Mesodermal cell (in vitro differentiated cells): Measurements from ENCODE around the gene ZNFX1.

Experiments
- H3K27ac ChIP-seq: 2 replicates; pipeline ENCODE4 v1.7.0; 2013; ENCODE audit warnings: mild to moderate bottlenecking, low read depth, low read length, moderate library complexity; ENCODE audit not compliant: severe bottlenecking
- H3K36me3 ChIP-seq: 2 replicates; pipeline ENCODE4 v1.7.1; 2013; ENCODE audit warnings: mild to moderate bottlenecking, low read length, moderate library complexity; ENCODE audit not compliant: control insufficient read depth, insufficient read depth
- H3K4me1 ChIP-seq: one replicate; pipeline ENCODE4 v1.7.1; 2013; ENCODE audit warnings: mild to moderate bottlenecking, low read length; ENCODE audit not compliant: insufficient read depth, control insufficient read depth, poor library complexity, severe bottlenecking
- H3K4me3 ChIP-seq: 2 replicates; pipeline ENCODE4 v1.7.0; 2013; ENCODE audit warnings: low read length, control low read depth, mild to moderate bottlenecking; ENCODE audit not compliant: insufficient read depth, poor library complexity, severe bottlenecking; ENCODE audit errors: extremely low read depth
- H3K9me3 ChIP-seq: 2 replicates; pipeline ENCODE4 v1.7.1; 2013; ENCODE audit warnings: mild to moderate bottlenecking, low read length, moderate library complexity; ENCODE audit not compliant: control insufficient read depth
- WGBS, 2 experiments: methylation state at CpG; one replicate each; pipeline ENCODE4 v1.1.5; 2013; ENCODE audit warnings: missing lambda C conversion rate in 2 of 2; ENCODE audit not compliant: insufficient coverage in 2 of 2; 5-methylcytosine and 5-hydroxymethylcytosine counted together

ZNFX1 gene

DNA sequence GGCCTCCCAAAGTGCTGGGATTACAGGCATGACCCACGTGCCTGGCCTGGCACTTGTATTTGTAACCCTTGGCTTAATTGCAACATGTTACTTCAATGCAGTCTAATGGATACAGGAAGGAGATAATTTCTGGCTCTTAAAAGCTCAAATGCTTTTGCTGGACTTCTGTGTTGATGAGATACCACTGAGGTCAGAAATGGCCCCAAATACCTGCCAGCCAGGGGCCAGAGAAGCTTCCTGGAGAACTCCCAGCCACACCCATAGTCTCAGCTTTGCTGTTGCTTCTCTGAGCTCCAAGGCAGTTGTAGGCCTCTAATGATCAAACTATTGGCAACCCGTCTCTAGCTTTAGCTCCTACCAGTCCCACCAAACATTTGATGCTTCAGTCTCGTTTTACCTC is 14.2 kb upstream of the ZNFX1 start:
- Histone ChIP-seq H3K36me3 (peaks cover 47% of the 10 kb centered on the region), H3K4me3 (no peak overlapping the region), H3K9me3 (peaks cover 6% of the 10 kb centered on the region), H3K4me1 (no peaks in the 10 kb centered on the region), H3K27ac (no peak overlapping the region)
- WGBS, 2 experiments = 0 to 50% methylated on average over 1 to 2 of the region's 3 CpGs

DNA sequence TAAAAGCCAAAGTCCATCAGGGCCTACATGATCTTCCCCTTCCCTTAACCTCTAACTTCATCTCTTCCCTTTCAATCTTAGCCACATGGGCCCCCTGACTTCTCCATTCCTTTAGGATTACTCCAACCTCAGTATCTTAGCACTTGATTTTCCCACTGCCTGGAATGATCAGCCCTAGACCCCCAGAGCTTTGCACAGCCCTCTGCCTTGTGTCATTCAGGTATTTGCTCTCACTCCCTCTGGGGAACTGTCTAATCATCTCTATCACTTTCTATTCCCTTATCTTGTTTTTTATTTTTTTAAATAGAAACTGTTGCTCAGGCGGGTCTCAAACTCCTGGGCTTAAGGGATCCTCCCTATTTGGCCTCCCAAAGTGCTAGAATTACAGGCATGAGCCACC is 13.3 kb upstream of the ZNFX1 start:
- Histone ChIP-seq H3K9me3 (peaks cover 13% of the 10 kb centered on the region), H3K27ac (no peak overlapping the region), H3K36me3 (peaks cover 54% of the 10 kb centered on the region), H3K4me1 (peaks cover 2% of the 10 kb centered on the region), H3K4me3 (no peak overlapping the region)
- WGBS, 2 experiments = no CpG with 5 or more reads among the region's 1 CpG

DNA sequence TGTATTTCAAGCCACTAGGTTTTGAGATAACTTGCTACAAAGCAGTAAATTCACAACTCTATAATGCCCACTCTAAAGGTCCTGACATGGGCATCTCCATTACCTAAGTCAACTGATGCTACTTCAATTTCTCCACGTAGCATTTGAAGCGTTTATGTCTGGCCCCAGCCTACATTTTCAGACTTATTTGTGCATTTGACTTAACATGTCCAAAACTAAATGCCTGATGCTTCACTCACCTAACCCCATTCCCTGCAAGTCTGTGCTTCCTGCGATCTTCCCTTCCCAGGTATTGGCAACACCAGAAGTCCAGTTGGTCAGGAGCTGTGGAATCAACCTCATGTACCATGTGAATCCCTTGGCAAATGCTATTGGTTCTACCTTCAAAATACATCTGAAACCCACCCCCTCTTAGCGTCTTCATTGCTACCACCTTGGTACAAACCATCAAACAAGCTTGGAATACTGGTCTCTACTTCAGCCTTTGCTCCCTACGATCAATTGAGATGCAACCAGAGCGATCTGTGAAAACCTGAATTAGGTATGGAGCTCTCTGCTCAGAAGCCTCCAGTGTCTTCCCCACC is 12.8 kb upstream of the ZNFX1 start:
- 84 to 93% methylated on average over 6 of the region's 6 CpGs for WGBS, 2 experiments
- peaks cover 59% of the 10 kb centered on the region for H3K36me3 ChIP-seq
- H3K9me3 ChIP-seq = peaks cover 18% of the 10 kb centered on the region
- H3K27ac ChIP-seq = peak overlapping the region; percentile 8
- peaks cover 4% of the 10 kb centered on the region for H3K4me1 ChIP-seq
- H3K4me3 ChIP-seq = no peak overlapping the region

DNA sequence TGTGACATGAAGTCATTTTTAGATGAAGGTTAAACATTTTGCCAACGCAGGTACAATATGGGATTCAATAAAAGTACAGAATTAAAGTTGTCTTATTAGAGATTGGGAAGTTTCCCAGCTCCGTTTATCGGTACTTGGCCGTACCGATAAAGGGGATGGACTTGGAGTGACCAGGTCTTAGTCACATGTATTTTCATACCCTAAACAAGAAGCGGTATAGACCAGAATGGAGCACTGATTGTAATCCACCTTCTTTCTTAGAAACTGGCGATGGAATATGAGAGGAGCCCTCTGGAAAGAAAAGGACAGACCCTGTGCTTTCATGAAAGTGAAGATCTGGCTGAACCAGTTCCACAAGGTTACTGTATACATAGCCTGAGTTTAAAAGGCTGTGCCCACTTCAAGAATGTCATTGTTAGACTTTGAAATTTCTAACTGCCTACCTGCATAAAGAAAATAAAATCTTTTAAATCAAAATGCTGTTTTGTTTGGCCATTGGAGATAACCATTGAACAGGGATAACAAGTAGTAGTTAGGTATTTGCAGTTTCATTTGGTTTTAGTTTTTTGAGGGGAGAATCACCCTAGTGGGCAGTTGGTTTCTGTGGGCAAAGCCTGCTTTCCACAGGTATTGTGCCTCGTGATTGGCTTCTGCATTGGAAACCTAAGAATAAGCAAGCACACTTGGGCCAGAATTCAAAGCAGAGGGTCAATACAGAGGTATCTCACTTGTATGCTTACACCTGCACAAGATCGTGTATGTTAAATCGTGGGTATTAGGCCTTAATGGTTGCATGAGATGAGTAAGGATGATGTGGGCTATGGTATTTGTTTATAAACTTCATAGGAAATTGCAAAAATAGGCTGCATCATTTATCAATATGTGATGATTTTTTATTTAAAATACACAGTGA is 11.2 kb upstream of the ZNFX1 start:
- WGBS, 2 experiments = 94 to 96% methylated on average over 3 to 7 of the region's 10 CpGs
- Histone ChIP-seq H3K4me3 (no peak overlapping the region), H3K9me3 (peaks cover 25% of the 10 kb centered on the region), H3K36me3 (peaks cover 76% of the 10 kb centered on the region), H3K27ac (peak overlapping the region; percentile 24), H3K4me1 (peaks cover 4% of the 10 kb centered on the region)

DNA sequence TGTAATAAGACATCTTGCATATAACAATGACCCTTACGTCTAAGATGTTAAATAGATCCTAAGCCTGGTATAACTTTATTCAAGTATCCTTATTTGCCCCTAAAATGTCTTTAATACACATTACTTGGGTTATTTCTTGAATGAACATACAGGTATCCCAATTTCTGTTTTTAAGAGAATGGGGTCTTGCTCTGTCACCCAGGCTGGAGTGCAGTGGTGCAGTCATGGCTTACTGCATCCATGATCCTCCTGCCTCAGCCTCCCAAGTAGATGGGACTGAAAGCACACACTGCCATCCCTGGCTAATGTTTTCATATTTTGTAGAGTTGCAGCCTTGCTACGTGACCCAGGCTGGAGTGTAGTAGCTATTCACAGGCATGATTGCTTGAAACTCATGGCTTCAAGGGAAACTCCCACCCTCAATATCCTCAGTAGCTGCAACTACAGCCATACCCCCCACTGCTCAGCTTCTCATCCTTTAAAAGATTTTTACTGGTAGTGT is 10.4 kb upstream of the ZNFX1 start:
- 89% methylated on average over 1 of the region's 2 CpGs; no CpG with 5 or more reads in 1 of the 2 experiments for whole genome bisulfite sequencing, 2 experiments
- Histone ChIP-seq H3K9me3 (peaks cover 25% of the 10 kb centered on the region), H3K4me1 (peaks cover 4% of the 10 kb centered on the region), H3K27ac (peak overlapping the region; percentile 62), H3K4me3 (no peak overlapping the region), H3K36me3 (peaks cover 83% of the 10 kb centered on the region)

DNA sequence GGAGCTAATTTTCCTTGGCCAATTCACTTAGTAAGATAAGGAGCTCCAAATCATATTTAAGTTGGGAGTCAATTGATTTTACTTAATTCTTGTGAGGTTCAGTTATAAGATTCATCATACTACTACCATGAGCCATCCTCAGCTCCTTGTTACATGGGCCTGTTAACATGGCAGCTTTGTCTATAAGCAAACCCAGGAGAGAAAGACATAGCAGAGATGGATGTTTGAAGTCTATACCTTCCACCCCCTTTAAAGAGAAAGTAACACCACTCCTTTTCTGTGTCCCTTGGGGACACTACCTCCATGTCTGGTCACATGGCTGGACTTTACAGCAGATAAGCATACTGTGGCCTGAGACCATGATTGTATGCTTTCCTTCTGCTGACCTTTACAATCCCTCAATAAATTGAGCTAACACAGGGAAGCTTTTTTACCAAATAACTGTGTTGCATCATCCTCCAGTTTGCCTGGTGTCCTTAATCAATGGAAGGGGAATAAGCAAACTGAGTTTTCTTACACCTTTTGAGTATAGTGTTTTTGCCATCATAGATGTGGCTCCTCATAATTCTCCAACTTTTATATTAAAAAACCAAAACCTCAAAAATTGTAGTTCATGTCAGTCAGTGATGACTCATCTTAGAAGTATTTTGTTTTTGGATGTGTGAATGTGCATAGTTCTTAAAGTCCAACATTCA is 9.8 kb upstream of the ZNFX1 start:
- Histone ChIP-seq H3K36me3 (peaks cover 89% of the 10 kb centered on the region), H3K9me3 (peaks cover 25% of the 10 kb centered on the region), H3K27ac (peak overlapping the region; percentile 62), H3K4me3 (no peak overlapping the region), H3K4me1 (peaks cover 7% of the 10 kb centered on the region)

DNA sequence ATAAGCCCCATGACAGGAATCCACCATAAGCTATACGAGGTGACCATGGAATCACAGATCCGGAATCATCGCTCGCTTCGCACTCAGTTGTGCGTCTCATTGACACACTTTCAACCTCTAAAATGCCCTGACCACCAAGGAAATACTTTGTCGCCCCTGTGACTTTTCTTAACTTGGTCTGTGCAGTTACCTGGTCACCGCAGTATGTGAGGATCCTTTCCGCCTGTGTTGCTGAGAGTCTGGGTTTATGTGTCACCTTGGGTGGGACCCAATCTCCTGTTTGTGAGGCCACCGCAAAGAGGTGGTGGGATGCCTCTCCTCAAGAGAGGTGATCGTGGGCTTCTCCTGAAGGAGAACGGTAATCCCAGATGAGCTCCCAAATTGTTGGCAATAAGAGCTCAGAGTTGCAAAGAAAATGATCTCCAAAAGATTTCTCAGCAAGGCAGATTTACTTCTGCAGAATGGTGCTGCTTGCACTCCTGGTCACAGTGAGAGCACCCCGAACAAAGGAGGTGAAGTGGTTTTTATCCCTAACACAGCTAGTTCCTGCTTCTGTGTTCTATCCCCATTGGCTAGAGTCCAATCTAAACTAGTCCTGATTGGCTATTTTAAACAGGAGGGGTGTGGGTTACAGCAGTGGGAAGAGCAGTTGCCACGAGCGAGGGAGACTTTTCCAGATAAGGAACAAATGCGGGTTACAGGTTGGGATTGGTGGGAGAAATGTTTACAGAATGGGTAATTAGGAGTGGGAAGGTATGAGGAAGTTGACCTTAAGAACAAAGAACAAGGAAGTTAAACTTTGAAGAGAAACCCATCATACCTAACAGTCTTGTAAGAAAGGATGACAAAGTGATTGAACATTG is 9.1 kb upstream of the ZNFX1 start:
- WGBS, 2 experiments = 96 to 97% methylated on average over 16 of the region's 16 CpGs
- Histone ChIP-seq H3K9me3 (peaks cover 28% of the 10 kb centered on the region), H3K4me1 (peaks cover 8% of the 10 kb centered on the region), H3K27ac (peak overlapping the region; percentile 62), H3K4me3 (no peak overlapping the region), H3K36me3 (peaks cover 91% of the 10 kb centered on the region)

DNA sequence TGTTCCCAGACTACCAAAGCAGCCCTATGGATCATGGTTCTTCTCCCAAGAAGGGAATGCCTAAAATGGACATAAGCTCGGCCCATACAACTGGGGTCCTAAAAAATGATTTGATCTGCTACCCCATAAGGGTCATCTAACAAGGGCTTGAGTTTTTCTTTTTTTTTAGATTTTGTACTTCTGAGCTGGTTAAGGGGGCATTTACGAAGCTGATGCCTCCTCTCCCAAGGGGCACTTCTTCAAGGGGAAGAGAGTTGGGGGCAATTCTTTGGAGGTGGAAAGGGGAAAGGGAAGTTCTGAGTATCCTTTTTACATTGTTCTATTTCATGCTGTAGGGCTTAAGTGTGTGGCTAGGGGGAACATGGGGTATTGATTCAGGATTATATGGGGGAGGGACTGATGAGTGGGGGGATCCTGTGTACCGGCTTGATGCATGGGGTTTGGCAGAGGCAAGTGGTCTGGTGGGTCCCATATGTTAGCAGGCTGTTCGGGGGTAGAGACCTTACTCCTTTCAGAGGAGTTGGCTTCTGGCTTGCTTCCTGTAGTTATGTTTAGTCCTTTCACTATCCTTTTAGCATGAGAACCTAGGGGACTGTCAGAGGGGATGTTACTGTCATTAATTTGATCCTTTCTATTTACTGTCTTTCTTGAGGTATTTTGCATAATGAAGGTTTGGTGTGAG is 8.1 kb upstream of the ZNFX1 start:
- Histone ChIP-seq H3K4me3 (peak overlapping the region; percentile 9), H3K4me1 (peaks cover 8% of the 10 kb centered on the region), H3K27ac (peak overlapping the region; percentile 62), H3K9me3 (peaks cover 35% of the 10 kb centered on the region), H3K36me3 (peaks cover 100% of the 10 kb centered on the region)
- 90 to 97% methylated on average over 3 of the region's 4 CpGs for WGBS, 2 experiments

DNA sequence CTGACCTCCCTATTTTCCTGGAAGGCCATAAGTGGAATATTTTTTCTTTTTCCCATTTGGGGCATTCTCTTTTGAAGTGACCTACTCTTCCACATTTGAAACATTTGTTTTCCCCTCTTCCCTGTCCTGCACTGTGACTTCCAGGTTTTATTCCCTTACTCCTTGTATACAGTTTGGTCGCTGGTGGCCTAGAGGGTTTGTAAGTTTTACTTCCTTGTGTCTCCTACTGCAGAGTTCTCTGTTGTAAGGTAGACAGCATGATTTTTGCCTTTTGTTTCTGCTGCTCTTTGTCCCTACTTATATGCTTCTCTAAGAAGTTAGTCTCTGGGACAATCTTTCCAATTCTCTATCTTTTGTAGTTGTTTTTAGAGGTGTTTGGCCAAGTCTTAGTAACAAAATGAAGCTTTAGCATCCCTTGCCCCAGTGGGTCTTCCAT is 7.4 kb upstream of the ZNFX1 start:
- peaks cover 41% of the 10 kb centered on the region for H3K9me3 ChIP-seq
- peak overlapping the region; percentile 4 for H3K27ac ChIP-seq
- H3K4me1 ChIP-seq = peaks cover 8% of the 10 kb centered on the region
- H3K4me3 ChIP-seq = peak overlapping the region; percentile 9
- no CpG with 5 or more reads among the region's 1 CpG for WGBS, 2 experiments
- peaks cover 100% of the 10 kb centered on the region for H3K36me3 ChIP-seq
